GM12801 (cell line): Measurements from ENCODE around the gene TMEM271.

Source experiments
- TF ChIP-seq, protein P1 (sequence below): IDR thresholded peaks from one replicate; pipeline ENCODE4 v1.5.1; 2011; ENCODE audit warnings: control low read depth; ENCODE audit not compliant: insufficient read length; ENCODE audit errors: extremely low read depth

The TMEM271 gene

DNA sequence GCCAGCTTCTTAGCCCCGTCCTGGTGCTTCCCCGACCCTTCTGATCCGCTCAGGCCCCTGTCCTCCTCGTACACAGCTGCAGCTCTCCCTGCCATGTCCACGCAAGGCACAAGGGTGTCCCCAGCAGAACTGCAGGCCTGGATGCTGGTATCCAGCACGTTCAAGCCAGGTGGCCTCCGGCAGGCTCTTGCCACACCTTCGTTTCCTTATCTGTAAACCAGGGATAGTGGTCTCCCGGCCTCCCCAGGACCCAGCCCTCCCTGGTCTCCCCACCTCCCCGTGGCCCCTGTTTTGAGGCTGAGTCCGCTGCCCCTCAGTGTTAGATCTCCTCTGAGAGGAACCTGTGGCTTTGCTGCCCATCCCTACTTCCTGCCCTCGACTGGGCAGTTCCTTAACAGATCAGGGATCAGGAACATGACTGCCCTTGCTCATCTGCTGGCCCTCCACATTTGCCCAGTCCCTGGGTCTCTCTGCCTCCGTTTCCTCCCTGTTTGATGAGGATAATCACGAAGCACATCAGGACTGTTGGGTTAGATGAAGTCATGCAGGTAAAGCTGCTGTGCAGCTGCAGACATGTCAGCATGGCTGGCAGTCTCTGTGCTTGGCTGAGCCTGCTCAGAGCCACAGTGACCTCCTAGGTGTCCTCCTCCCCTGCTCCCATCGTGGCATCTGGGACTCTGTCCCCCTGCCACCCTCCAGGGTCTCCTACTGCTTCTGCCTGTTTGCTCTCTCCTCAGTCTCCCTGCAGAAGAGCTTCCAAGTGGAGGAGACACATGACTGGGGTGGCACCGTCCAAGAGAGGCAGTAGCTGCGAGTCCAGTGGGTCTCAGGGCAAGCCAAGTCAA lies 44.2 kb downstream of the TMEM271 start:
- TF ChIP-seq, protein P1, sequence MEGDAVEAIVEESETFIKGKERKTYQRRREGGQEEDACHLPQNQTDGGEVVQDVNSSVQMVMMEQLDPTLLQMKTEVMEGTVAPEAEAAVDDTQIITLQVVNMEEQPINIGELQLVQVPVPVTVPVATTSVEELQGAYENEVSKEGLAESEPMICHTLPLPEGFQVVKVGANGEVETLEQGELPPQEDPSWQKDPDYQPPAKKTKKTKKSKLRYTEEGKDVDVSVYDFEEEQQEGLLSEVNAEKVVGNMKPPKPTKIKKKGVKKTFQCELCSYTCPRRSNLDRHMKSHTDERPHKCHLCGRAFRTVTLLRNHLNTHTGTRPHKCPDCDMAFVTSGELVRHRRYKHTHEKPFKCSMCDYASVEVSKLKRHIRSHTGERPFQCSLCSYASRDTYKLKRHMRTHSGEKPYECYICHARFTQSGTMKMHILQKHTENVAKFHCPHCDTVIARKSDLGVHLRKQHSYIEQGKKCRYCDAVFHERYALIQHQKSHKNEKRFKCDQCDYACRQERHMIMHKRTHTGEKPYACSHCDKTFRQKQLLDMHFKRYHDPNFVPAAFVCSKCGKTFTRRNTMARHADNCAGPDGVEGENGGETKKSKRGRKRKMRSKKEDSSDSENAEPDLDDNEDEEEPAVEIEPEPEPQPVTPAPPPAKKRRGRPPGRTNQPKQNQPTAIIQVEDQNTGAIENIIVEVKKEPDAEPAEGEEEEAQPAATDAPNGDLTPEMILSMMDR = no peak

DNA sequence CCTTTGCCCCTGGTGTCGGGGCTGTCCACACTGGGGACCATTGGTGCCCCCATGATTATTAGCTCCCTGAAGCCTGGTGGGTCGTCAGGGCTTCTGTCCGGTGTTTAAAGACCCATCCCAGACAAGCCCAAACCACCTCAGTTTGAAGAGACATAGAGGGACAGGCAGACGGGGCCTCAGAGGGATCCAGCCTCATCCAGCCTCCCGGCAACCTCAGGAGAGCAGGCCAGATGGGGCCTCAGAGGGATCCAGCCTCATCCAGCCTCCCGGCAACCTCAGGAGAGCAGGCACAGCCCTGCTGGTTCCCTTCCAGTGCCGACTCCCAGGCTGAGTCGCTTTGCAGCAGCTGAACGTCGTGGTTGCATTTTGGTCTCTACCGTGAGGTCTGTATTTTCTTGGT lies 45.0 kb downstream of the TMEM271 start:
- TF ChIP-seq, protein P1 = no peak

DNA sequence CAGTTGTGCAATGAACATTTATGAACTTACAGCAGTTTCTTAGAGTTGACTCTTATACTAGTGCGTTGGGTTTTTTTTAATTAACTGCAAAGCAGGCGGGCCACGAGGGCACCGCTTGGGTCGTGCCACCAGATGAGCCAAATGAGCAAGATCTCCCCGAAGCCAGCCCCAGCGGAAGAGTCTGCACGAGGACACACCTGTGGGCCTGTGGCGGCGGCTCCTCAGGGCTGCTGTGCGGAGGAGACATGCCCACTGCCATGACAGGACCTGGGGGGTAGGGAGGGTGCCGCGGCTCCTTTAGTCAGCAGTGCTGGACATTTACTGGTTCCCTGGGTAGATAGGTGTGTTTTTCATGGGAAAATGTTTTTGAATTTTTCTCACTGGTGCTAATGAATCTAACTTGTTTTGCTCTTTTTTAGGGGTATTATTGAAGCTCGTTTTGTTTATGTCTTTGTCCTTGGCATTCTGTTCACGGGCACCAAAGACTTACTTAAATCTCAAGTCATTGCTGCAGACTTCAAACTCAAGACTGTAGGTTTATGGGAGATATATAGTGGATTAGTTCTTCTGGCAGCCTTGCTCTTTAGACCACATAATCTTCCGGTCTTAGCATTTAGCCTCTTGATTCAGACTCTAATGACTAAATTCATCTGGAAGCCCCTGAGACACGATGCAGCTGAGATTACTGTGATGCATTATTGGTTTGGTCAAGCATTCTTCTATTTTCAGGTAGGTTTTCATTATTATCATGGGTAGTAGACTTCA lies 45.9 kb downstream of the TMEM271 start:
- TF ChIP-seq, protein P1 = no peak

DNA sequence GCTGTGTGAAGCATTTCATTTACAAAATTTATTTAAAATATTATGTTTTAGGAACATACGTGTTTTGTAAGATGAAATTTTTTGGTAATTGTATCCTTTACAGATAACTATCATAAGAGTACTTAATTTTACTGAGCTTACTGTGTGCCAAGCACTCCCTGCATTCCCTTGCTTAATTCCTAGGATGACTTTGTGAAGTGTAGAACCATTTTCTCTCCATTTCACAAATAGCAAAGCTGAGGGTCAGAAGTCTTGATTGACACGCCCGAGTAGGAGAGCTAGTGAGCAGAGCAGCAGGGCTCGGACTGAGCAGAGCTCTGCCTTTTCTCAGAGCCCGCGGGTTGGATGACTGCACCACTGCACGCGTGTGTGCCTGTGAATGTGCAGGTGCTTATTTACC lies 46.5 kb downstream of the TMEM271 start:
- TF ChIP-seq, protein P1 = no peak

DNA sequence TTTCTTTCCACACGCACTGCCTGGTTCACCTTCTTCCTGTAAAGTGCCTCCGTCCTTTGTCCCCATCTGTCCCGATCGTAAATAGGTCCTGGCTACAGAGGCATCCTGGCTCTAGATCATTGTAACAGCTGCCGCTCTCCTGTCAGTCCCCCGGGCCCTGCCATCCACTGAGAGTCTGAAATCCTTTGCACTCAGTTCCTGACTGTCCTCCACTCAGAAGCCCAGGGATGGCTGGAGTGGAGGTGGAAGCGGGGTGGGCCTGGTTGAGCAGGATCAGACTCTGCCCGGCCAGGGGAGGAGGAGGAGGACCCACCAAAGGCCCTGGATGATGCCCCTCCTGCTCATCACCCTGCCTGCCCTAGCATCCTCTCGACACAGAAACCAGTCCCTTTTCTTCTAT lies 47.3 kb downstream of the TMEM271 start:
- TF ChIP-seq, protein P1 = no peak

DNA sequence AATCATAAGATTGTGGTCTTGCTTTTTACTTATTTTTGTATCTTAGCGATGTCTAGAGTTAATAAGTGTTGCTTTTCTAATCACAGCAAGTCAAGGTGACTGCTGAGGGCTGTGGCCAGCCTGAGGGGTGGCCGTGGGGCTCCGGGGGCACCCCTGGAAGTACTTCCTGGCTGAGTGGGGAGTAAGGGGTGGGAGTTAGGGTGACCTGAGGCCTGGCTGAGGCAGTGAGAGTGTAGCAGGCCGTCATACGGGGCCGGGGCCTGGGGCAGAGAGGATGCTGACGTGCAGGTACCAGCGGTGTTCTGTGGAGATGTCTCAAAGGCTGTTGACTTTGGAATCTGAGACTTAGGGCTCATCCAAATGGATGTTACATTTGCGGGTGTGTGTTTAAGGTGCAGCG lies 47.8 kb downstream of the TMEM271 start:
- TF ChIP-seq, protein P1 = no peak

DNA sequence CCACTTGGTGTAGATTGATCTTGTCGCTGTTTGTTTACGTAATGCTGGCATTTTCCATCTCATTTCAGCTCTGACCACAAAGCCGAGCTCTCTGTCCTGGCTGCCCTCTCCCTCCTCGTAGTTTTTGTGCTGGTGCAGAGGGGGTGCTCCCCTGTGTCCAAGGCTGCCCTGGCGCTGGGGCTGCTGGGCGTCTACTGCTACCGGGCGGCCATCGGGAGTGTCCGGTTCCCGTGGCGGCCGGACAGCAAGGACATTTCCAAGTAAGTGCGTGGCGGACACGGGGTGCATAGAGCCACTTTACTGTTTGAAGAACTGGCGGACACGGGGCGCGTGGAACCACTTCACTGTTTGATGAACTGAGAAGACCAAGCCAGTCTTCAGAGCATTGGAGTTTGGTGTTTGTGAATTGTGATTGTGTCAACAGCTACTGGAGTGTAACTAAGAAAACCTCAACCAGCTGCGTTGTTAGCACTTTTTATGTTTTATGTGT lies 49.1 kb downstream of the TMEM271 start:
- TF ChIP-seq, protein P1 = no peak
